SK-N-SH treated with all-trans-retinoic acid at 6 μM for 48 hours (cell line): ENCODE measurements around the gene IFT27.

Experiments used
- CSDC2 ChIP-seq: fragments of 250-450 bp; sonication (Bioruptor Pico); IDR thresholded peaks from 2 replicates; pipeline ENCODE4 v1.5.0; 2020; ENCODE audit warnings: mild to moderate bottlenecking, moderate library complexity
- GLIS3 ChIP-seq: fragments of 250-450 bp; sonication (Bioruptor Pico); IDR thresholded peaks from 2 replicates; pipeline ENCODE4 v1.5.0; 2020; ENCODE audit warnings: mild to moderate bottlenecking, moderate library complexity
- OSR1 ChIP-seq: fragments of 250-450 bp; sonication (Bioruptor Pico); IDR thresholded peaks from 2 replicates; pipeline ENCODE4 v1.8.0; 2022; ENCODE audit warnings: moderate library complexity, mild to moderate bottlenecking, inconsistent platforms
- TOX ChIP-seq: fragments of 250-450 bp; sonication (Bioruptor Pico); IDR thresholded peaks from 2 replicates; pipeline ENCODE4 v1.8.0; 2021; ENCODE audit warnings: mild to moderate bottlenecking, moderate library complexity, borderline replicate concordance
- ZNF8 ChIP-seq: fragments of 450-650 bp; formaldehyde crosslinking; IDR thresholded peaks from 2 replicates; pipeline ENCODE4 v1.5.0; 2020; ENCODE audit warnings: mild to moderate bottlenecking, moderate library complexity
- TF ChIP-seq, protein P1 (sequence below): fragments of 250-450 bp; sonication (Bioruptor Pico); IDR thresholded peaks from 2 replicates; pipeline ENCODE4 v1.8.0; 2021; ENCODE audit warnings: low read depth, mild to moderate bottlenecking, moderate library complexity, borderline replicate concordance

- TF ChIP-seq CSDC2 (CRISPR knock-in tag), result no peak
- TF ChIP-seq OSR1 (CRISPR knock-in tag), result no peak
- TF ChIP-seq, protein P1, sequence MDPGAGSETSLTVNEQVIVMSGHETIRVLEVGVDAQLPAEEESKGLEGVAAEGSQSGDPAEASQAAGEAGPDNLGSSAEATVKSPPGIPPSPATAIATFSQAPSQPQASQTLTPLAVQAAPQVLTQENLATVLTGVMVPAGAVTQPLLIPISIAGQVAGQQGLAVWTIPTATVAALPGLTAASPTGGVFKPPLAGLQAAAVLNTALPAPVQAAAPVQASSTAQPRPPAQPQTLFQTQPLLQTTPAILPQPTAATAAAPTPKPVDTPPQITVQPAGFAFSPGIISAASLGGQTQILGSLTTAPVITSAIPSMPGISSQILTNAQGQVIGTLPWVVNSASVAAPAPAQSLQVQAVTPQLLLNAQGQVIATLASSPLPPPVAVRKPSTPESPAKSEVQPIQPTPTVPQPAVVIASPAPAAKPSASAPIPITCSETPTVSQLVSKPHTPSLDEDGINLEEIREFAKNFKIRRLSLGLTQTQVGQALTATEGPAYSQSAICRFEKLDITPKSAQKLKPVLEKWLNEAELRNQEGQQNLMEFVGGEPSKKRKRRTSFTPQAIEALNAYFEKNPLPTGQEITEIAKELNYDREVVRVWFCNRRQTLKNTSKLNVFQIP (CRISPR knock-in tag), result no peak
- no peak for TF ChIP-seq GLIS3 (CRISPR knock-in tag)
- no peak for TF ChIP-seq TOX (CRISPR knock-in tag)
- no peak for TF ChIP-seq ZNF8 (CRISPR knock-in tag)
These were observed 61.8 kb downstream of the IFT27 start for GRCh38 chr22:36714110-36714509.
